HL-60 (cell line): ENCODE results near the gene IMP3.
A peak's percentile ranks its signal among the peaks of the same experiment; 100 is the strongest.
"Not testable (repeated sequence)": the region's sequence is repeated elsewhere in the genome, so short reads cannot be mapped to it uniquely, and the experiment has no call there.

Experiments
- DNase-seq, 2 experiments: peaks; one replicate each; pipeline ENCODE4 v3.0.0-alpha.2; 2010 to 2020; ENCODE audit warnings: low read depth in 1 of 2, low spot score in 1 of 2
- H3K27ac ChIP-seq: fragments of 250-450 bp; sonication (Bioruptor Pico); replicated peaks from 2 replicates; pipeline ENCODE4 v1.5.1; 2020; ENCODE audit warnings: mild to moderate bottlenecking, moderate library complexity
- H3K27me3 ChIP-seq: fragments of 250-450 bp; sonication (Bioruptor Pico); 2 replicates; pipeline ENCODE4 v1.5.1; 2021; ENCODE audit warnings: mild to moderate bottlenecking, moderate library complexity; ENCODE audit not compliant: insufficient read depth, poor library complexity, severe bottlenecking
- H3K4me3 ChIP-seq: replicated peaks from 2 replicates; pipeline ENCODE4 v1.5.1; 2011; ENCODE audit warnings: mild to moderate bottlenecking, control low read depth, low read length; ENCODE audit not compliant: insufficient read depth
- GABPA ChIP-seq: IDR thresholded peaks from 2 replicates; pipeline ENCODE4 v1.6.1; 2012; ENCODE audit warnings: low read depth
- POLR2AphosphoS5 ChIP-seq: IDR thresholded peaks from 2 replicates; pipeline ENCODE4 v1.6.1; 2012; ENCODE audit warnings: low read depth
- SPI1 ChIP-seq: IDR thresholded peaks from 2 replicates; pipeline ENCODE4 v1.6.1; 2012; ENCODE audit warnings: low read depth, mild to moderate bottlenecking, borderline replicate concordance
- TF ChIP-seq, protein P1 (sequence below): IDR thresholded peaks from 2 replicates; pipeline ENCODE4 v1.6.1; 2012; ENCODE audit warnings: low read depth; ENCODE audit not compliant: insufficient replicate concordance
- TF ChIP-seq, protein P2 (sequence below): IDR thresholded peaks from one replicate; pipeline ENCODE4 v1.5.1; 2011; ENCODE audit warnings: low read length, control low read depth, inconsistent platforms; ENCODE audit not compliant: insufficient read depth

The IMP3 gene

DNA sequence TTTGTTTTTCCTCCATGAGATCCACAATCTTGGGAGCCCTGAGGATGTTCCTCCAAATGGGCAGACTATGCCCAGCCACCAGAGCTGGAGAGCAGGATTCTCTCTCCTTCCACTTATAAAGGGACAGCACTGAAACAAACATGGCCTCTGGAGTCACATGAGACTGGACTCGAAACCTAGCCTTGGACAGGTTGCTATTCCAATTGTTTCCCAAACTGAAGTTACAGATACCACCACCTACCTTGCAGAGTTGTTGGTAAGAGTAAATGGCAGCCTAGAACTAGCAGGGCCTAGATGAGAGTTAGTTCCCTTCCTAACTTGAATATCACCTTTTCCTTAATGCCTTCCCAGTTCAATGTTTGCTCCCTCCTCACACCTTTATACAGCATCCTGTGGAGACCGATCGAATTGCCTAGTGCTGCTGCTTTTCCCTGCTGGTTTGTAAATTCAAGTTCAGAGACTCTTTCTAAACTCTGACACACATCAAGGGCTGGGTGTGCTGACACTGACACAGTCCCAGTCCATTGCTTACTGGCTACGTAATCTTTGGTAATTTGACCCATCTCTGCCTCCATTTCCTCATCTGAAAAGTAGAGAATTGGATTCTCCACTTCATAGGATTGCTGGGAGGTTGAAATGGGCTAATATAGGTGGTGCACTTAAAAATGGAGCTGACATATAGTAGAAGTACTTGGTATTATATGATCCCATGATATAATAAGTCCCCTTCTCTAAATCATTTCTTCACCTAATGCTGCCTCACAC, 2.6 kb downstream of the IMP3 start:
- peak overlapping the region; percentile 68 for H3K4me3 ChIP-seq
- H3K27ac ChIP-seq, result no peak overlapping the region
- no peaks in the 10 kb centered on the region for H3K27me3 ChIP-seq
- TF ChIP-seq, protein P1, sequence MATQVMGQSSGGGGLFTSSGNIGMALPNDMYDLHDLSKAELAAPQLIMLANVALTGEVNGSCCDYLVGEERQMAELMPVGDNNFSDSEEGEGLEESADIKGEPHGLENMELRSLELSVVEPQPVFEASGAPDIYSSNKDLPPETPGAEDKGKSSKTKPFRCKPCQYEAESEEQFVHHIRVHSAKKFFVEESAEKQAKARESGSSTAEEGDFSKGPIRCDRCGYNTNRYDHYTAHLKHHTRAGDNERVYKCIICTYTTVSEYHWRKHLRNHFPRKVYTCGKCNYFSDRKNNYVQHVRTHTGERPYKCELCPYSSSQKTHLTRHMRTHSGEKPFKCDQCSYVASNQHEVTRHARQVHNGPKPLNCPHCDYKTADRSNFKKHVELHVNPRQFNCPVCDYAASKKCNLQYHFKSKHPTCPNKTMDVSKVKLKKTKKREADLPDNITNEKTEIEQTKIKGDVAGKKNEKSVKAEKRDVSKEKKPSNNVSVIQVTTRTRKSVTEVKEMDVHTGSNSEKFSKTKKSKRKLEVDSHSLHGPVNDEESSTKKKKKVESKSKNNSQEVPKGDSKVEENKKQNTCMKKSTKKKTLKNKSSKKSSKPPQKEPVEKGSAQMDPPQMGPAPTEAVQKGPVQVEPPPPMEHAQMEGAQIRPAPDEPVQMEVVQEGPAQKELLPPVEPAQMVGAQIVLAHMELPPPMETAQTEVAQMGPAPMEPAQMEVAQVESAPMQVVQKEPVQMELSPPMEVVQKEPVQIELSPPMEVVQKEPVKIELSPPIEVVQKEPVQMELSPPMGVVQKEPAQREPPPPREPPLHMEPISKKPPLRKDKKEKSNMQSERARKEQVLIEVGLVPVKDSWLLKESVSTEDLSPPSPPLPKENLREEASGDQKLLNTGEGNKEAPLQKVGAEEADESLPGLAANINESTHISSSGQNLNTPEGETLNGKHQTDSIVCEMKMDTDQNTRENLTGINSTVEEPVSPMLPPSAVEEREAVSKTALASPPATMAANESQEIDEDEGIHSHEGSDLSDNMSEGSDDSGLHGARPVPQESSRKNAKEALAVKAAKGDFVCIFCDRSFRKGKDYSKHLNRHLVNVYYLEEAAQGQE, result no peak
- TF ChIP-seq, protein P2, sequence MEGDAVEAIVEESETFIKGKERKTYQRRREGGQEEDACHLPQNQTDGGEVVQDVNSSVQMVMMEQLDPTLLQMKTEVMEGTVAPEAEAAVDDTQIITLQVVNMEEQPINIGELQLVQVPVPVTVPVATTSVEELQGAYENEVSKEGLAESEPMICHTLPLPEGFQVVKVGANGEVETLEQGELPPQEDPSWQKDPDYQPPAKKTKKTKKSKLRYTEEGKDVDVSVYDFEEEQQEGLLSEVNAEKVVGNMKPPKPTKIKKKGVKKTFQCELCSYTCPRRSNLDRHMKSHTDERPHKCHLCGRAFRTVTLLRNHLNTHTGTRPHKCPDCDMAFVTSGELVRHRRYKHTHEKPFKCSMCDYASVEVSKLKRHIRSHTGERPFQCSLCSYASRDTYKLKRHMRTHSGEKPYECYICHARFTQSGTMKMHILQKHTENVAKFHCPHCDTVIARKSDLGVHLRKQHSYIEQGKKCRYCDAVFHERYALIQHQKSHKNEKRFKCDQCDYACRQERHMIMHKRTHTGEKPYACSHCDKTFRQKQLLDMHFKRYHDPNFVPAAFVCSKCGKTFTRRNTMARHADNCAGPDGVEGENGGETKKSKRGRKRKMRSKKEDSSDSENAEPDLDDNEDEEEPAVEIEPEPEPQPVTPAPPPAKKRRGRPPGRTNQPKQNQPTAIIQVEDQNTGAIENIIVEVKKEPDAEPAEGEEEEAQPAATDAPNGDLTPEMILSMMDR, result no peak
- TF ChIP-seq GABPA (no peak), POLR2AphosphoS5 (no peak), SPI1 (no peak)
- no peak for DNase-seq

DNA sequence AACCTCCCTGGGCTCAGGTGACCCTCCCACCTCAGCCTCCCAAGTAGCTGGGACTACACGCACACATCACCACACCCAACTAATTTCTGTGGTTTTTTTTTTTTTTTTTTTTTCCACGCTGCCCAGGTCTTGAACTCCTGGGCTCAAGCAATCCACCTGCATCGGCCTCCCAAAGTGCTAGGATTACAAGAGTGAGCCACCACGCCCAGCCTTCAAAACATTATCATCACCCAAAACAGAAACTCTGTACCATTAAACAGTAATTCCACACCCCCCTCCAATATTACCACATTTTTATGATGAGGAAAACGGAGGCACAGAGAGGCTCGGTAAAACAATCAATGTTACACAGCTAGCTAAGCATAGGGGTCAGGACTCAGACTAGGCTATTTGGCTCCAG, 4.0 kb downstream of the IMP3 start:
- H3K4me3 ChIP-seq, result no peak overlapping the region
- TF ChIP-seq POLR2AphosphoS5 (no peak), SPI1 (no peak), GABPA (no peak)
- TF ChIP-seq, protein P1, result no peak
- TF ChIP-seq, protein P2, result no peak
- no peak overlapping the region for H3K27ac ChIP-seq
- H3K27me3 ChIP-seq, result no peaks in the 10 kb centered on the region
- DNase-seq, result no peak

DNA sequence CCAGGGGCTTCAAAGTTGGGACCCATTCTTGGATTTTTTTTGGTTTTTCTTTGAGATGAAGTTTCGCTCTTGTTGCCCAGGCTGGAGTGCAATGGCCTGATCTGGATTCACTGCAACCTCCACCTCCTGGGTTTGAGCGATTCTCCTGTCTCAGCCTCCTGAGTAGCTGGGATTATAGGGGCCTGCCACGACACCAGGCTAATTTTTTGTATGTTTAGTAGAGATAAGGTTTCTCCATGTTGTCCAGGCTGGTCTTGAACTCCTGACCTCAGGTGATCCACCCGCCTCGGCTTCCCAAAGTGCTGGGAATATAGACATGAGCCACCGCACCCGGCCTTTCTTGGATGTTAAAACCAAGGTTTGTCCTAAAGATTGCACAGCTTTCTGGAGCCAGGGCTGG, 6.1 kb downstream of the IMP3 start:
- H3K4me3 ChIP-seq, H3K27me3 ChIP-seq, DNase-seq, H3K27ac ChIP-seq: not testable (repeated sequence)

DNA sequence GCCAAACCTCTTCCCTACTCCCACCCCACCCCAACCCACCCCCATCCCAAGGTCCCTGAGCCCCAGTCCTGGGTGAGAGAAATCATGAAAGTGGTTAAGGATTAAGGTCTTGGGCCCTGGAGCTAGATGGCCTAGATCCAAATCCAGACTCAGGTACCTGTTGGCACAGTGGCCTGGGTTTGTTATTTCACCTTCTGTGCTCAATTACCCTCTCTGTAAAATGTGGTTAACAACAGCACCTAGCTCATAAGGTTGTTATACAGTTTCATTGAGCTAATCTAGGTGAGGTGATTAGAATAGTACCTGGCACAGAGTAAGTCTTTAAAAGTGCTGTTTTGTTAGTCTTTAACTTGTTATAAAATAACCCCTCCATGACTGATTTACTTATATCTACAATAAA, 8.1 kb downstream of the IMP3 start:
- no peak overlapping the region for H3K4me3 ChIP-seq
- no peak for DNase-seq
- H3K27ac ChIP-seq, result no peak overlapping the region
- TF ChIP-seq, protein P1, result no peak
- TF ChIP-seq GABPA (no peak), POLR2AphosphoS5 (no peak), SPI1 (no peak)
- TF ChIP-seq, protein P2, result no peak
- H3K27me3 ChIP-seq, result no peaks in the 10 kb centered on the region
